GM20000 (cell line): ENCODE data around the gene CACNA2D1.

Experiments
- DNase-seq: peaks from one replicate; pipeline ENCODE4 v3.0.0; 2012; ENCODE audit warnings: low spot score
- CTCF ChIP-seq: IDR thresholded peaks from 2 replicates; pipeline ENCODE4 v1.5.1; 2012; ENCODE audit warnings: mild to moderate bottlenecking, control low read depth; ENCODE audit errors: extremely low read depth, missing control alignments

The CACNA2D1 gene

GRCh38 chr7:82419200-82419599 lies 24.4 kb downstream of the CACNA2D1 start:
- no peak for TF ChIP-seq CTCF
- no peak for DNase-seq

GRCh38 chr7:82417898-82418297 lies 25.7 kb downstream of the CACNA2D1 start:
- no peak for TF ChIP-seq CTCF
- DNase-seq: no peak

GRCh38 chr7:82416402-82416801 lies 27.2 kb downstream of the CACNA2D1 start:
- DNase-seq: no peak
- TF ChIP-seq CTCF: no peak

GRCh38 chr7:82414389-82414788 lies 29.2 kb downstream of the CACNA2D1 start:
- no peak for TF ChIP-seq CTCF
- no peak for DNase-seq

GRCh38 chr7:82413237-82413636 lies 30.3 kb downstream of the CACNA2D1 start:
- no peak for TF ChIP-seq CTCF
- no peak for DNase-seq

GRCh38 chr7:82411732-82412131 lies 31.8 kb downstream of the CACNA2D1 start:
- DNase-seq: no peak
- TF ChIP-seq CTCF: no peak

GRCh38 chr7:82410461-82410860 lies 33.1 kb downstream of the CACNA2D1 start:
- no peak for TF ChIP-seq CTCF
- DNase-seq: no peak
